IMR-90 (cell line): ENCODE results near the gene BRME1. TPM values are rescaled to one million over a fixed set of nuclear protein-coding genes. Genes with fewer than 3 reads are reported as not detected.

Experiments used
- ATAC-seq: fragments of 200-7000 bp; cut with Tn5 transposase; 2 replicates; pipeline ENCODE4 v1.9.1; 2020; ENCODE audit warnings: low read depth, mild to moderate bottlenecking, moderate library complexity
- BruUV-seq: library from RNA; stranded (reverse); fragments of 400-500 nt; replicated peaks from 2 replicates; lab custom pipeline; 2021; lab: Mats Ljungman, UMichigan
- CTCF ChIA-PET: fragments of 300-600 bp; formaldehyde crosslinking; extraction: SDS; loops from one replicate; lab custom pipeline; 2021; ENCODE audit warnings: antibody characterized with exemption; lab: Yijun Ruan, JAX
- POLR2A ChIA-PET: fragments of 300-600 bp; sonication (Branson Sonifier 250); formaldehyde crosslinking; loops from one replicate; lab custom pipeline; 2022; ENCODE audit warnings: antibody characterized with exemption; ENCODE audit not compliant: unreplicated experiment; lab: Charles Lee
- DNase-seq: peaks from one replicate; pipeline ENCODE4 v3.0.0; 2013
- H2AFZ ChIP-seq: replicated peaks from 2 replicates; pipeline ENCODE3; 2013; ENCODE audit warnings: low read length, mild to moderate bottlenecking; ENCODE audit not compliant: poor library complexity
- H2AK5ac ChIP-seq: 2 replicates; pipeline ENCODE4 v1.6.1; 2013; ENCODE audit warnings: low read depth, low read length, inconsistent platforms
- H2AK9ac ChIP-seq: replicated peaks from 2 replicates; pipeline ENCODE3; 2013; ENCODE audit warnings: mild to moderate bottlenecking, low read depth, low read length, moderate library complexity; ENCODE audit not compliant: poor library complexity
- H2BK120ac ChIP-seq: 2 replicates; pipeline ENCODE4 v1.6.1; 2013; ENCODE audit warnings: low read depth, low read length, inconsistent platforms
- H2BK15ac ChIP-seq: 3 replicates; pipeline ENCODE4 v1.6.1; 2013; ENCODE audit warnings: low read depth, low read length, inconsistent platforms
- H2BK20ac ChIP-seq: 2 replicates; pipeline ENCODE4 v1.6.1; 2013; ENCODE audit warnings: low read depth, mild to moderate bottlenecking, inconsistent platforms, low read length, moderate library complexity
- H2BK5ac ChIP-seq: 2 replicates; pipeline ENCODE4 v1.6.1; 2013; ENCODE audit warnings: mild to moderate bottlenecking, low read depth, low read length, inconsistent platforms; ENCODE audit not compliant: poor library complexity, severe bottlenecking
- H3K14ac ChIP-seq: replicated peaks from 2 replicates; pipeline ENCODE4 v1.6.1; 2013; ENCODE audit warnings: low read depth, low read length, inconsistent platforms
- H3K18ac ChIP-seq: 2 replicates; pipeline ENCODE4 v1.6.1; 2013; ENCODE audit warnings: low read depth, low read length, control low read depth
- H3K23ac ChIP-seq: 2 replicates; pipeline ENCODE4 v1.6.1; 2013; ENCODE audit warnings: low read depth, low read length, inconsistent platforms
- H3K27ac ChIP-seq: 2 replicates; pipeline ENCODE4 v1.5.1; 2013; ENCODE audit warnings: mild to moderate bottlenecking, control low read depth, low read length; ENCODE audit not compliant: insufficient read depth
- H3K27me3 ChIP-seq: 2 replicates; pipeline ENCODE4 v1.6.1; 2013; ENCODE audit warnings: low read length; ENCODE audit not compliant: control insufficient read depth, insufficient read depth
- H3K36me3 ChIP-seq: 2 replicates; pipeline ENCODE4 v1.6.1; 2013; ENCODE audit warnings: low read length, mixed read lengths; ENCODE audit not compliant: control insufficient read depth, insufficient read depth
- H3K4ac ChIP-seq: 2 replicates; pipeline ENCODE4 v1.6.1; 2013; ENCODE audit warnings: low read depth, low read length, inconsistent platforms
- H3K4me1 ChIP-seq: 2 replicates; pipeline ENCODE4 v1.6.1; 2013; ENCODE audit warnings: low read length, mixed read lengths; ENCODE audit not compliant: control insufficient read depth, insufficient read depth
- H3K4me2 ChIP-seq: 2 replicates; pipeline ENCODE4 v1.6.1; 2013; ENCODE audit warnings: low read depth, mild to moderate bottlenecking, control low read depth, low read length, moderate library complexity
- H3K4me3 ChIP-seq: 2 replicates; pipeline ENCODE4 v1.5.1; 2013; ENCODE audit warnings: low read depth, mild to moderate bottlenecking, control low read depth, low read length, moderate library complexity; ENCODE audit not compliant: insufficient read depth
- H3K56ac ChIP-seq: 2 replicates; pipeline ENCODE4 v1.6.1; 2013; ENCODE audit warnings: low read length, inconsistent platforms; ENCODE audit not compliant: insufficient read depth; ENCODE audit errors: extremely low read depth
- H3K79me1 ChIP-seq, 2 experiments: 2 replicates each; pipeline ENCODE4 v1.6.1; 2013; ENCODE audit warnings: low read length in 2 of 2, inconsistent platforms in 1 of 2, low read depth in 1 of 2
- H3K9ac ChIP-seq: 2 replicates; pipeline ENCODE4 v1.6.1; 2013; ENCODE audit warnings: low read depth, low read length, control low read depth
- H3K9me1 ChIP-seq: 2 replicates; pipeline ENCODE4 v1.6.1; 2013; ENCODE audit warnings: low read length, inconsistent platforms; ENCODE audit not compliant: insufficient read depth
- H3K9me3 ChIP-seq: 2 replicates; pipeline ENCODE4 v1.6.1; 2013; ENCODE audit warnings: low read length; ENCODE audit not compliant: control insufficient read depth, insufficient read depth
- H4K20me1 ChIP-seq: 2 replicates; pipeline ENCODE4 v1.6.1; 2013; ENCODE audit warnings: low read length, inconsistent platforms; ENCODE audit not compliant: insufficient read depth
- H4K5ac ChIP-seq: 2 replicates; pipeline ENCODE4 v1.6.1; 2013; ENCODE audit warnings: mild to moderate bottlenecking, low read depth, low read length, control low read depth
- H4K8ac ChIP-seq, 2 experiments: 2 replicates each; pipeline ENCODE4 v1.6.1; 2013; ENCODE audit warnings: low read depth in 2 of 2, low read length in 2 of 2, control low read depth in 1 of 2, inconsistent platforms in 1 of 2
- H4K91ac ChIP-seq: 2 replicates; pipeline ENCODE4 v1.6.1; 2013; ENCODE audit warnings: low read depth, low read length, inconsistent platforms; ENCODE audit not compliant: insufficient read depth
- BHLHE40 ChIP-seq: fragments of 150-350 bp; IDR thresholded peaks from 2 replicates; pipeline ENCODE4 v1.6.1; 2016; ENCODE audit warnings: mild to moderate bottlenecking, low read depth, low read length
- CEBPB ChIP-seq: IDR thresholded peaks from 2 replicates; pipeline ENCODE4 v1.6.1; 2012; ENCODE audit warnings: low read depth, low read length, improper control_type of control experiment
- CHD1 ChIP-seq: IDR thresholded peaks from 2 replicates; pipeline ENCODE4 v1.6.1; 2012; ENCODE audit warnings: low read depth, low read length, improper control_type of control experiment
- FOS ChIP-seq: fragments of 150-350 bp; IDR thresholded peaks from 2 replicates; pipeline ENCODE4 v1.6.1; 2016; ENCODE audit warnings: low read depth, low read length
- MAFK ChIP-seq: IDR thresholded peaks from 2 replicates; pipeline ENCODE4 v1.6.1; 2012; ENCODE audit warnings: low read depth, low read length, improper control_type of control experiment
- MAZ ChIP-seq: IDR thresholded peaks from 2 replicates; pipeline ENCODE4 v1.6.1; 2012; ENCODE audit warnings: low read depth, mild to moderate bottlenecking, low read length, improper control_type of control experiment, moderate library complexity, borderline replicate concordance
- MXI1 ChIP-seq: IDR thresholded peaks from 2 replicates; pipeline ENCODE4 v1.6.1; 2012; ENCODE audit warnings: low read depth, mild to moderate bottlenecking, low read length, moderate library complexity, borderline replicate concordance
- NFE2L2 ChIP-seq: fragments of 150-350 bp; IDR thresholded peaks from 2 replicates; pipeline ENCODE4 v1.6.1; 2016; ENCODE audit warnings: low read depth, mild to moderate bottlenecking, low read length
- POLR2A ChIP-seq: IDR thresholded peaks from 2 replicates; pipeline ENCODE4 v1.6.1; 2012; ENCODE audit warnings: mild to moderate bottlenecking, low read depth, low read length
- RAD21 ChIP-seq: IDR thresholded peaks from 2 replicates; pipeline ENCODE4 v1.6.1; 2012; ENCODE audit warnings: low read length, improper control_type of control experiment
- RCOR1 ChIP-seq: IDR thresholded peaks from 2 replicates; pipeline ENCODE4 v1.6.1; 2012; ENCODE audit warnings: mild to moderate bottlenecking, low read length, improper control_type of control experiment; ENCODE audit not compliant: insufficient replicate concordance
- RFX5 ChIP-seq: IDR thresholded peaks from 2 replicates; pipeline ENCODE4 v1.8.0; 2012; ENCODE audit warnings: low read depth, mild to moderate bottlenecking, low read length, moderate library complexity
- SMC3 ChIP-seq: fragments of 150-350 bp; IDR thresholded peaks from 2 replicates; pipeline ENCODE4 v1.6.1; 2016; ENCODE audit warnings: low read depth, mild to moderate bottlenecking, antibody characterized with exemption, low read length, moderate library complexity
- WGBS, 2 experiments: methylation state at CpG; one replicate each; pipeline versions ENCODE4 v1.1.5 to v1.1.7; 2013; ENCODE audit warnings: missing lambda C conversion rate in 2 of 2; ENCODE audit not compliant: insufficient read length in 1 of 2; ENCODE audit errors: extremely low coverage in 2 of 2; 5-methylcytosine and 5-hydroxymethylcytosine counted together
- dilution Hi-C: fragments of 300-500 bp; cut with HindIII; formaldehyde crosslinking; loops from one replicate; pipeline ENCODE4 v1.14.3; 2018; ENCODE audit warnings: low sequenced_read_pairs; ENCODE audit not compliant: unreplicated experiment
- in situ Hi-C: fragments of 300-500 bp; cut with MboI; formaldehyde crosslinking; loops from 3 replicates; pipeline ENCODE4 v1.14.3; 2019; ENCODE audit warnings: low sequenced_read_pairs, inconsistent platforms, mixed read lengths
- intact Hi-C: fragments of 100-400 bp; cut with micrococcal nuclease; formaldehyde crosslinking; loops from 2 replicates; pipeline ENCODE4 v1.10.0; 2022
- polyA plus RNA-seq, 3 experiments: library from polyadenylated mRNA; depleted of rRNA; stranded (reverse); fragments of >200 nt; gene quantifications; 2 replicates each; pipeline ENCODE4 v1.2.3, GENCODE V29; 2012; ENCODE audit warnings: low replicate concordance in 1 of 3
- total RNA-seq: library from RNA; depleted of rRNA; stranded (reverse); fragments of >200 nt; gene quantifications from 2 replicates; pipeline ENCODE4 v1.2.3, GENCODE V29; 2012
- TF ChIP-seq, protein P1 (sequence below): fragments of 150-350 bp; IDR thresholded peaks from 2 replicates; pipeline ENCODE4 v1.6.1; 2016; ENCODE audit warnings: low read depth, mild to moderate bottlenecking, low read length, moderate library complexity, borderline replicate concordance
- TF ChIP-seq, protein P2 (sequence below): conservative IDR thresholded peaks from 2 replicates; pipeline ENCODE4 v1.5.1; 2012; ENCODE audit warnings: mild to moderate bottlenecking, low read depth, low read length, improper control_type of control experiment

The BRME1 gene
- total and polyA plus RNA-seq, 2 of the 4 experiments (the other 2 are of a cell fraction) = 0.18 to 0.38 TPM

DNA sequence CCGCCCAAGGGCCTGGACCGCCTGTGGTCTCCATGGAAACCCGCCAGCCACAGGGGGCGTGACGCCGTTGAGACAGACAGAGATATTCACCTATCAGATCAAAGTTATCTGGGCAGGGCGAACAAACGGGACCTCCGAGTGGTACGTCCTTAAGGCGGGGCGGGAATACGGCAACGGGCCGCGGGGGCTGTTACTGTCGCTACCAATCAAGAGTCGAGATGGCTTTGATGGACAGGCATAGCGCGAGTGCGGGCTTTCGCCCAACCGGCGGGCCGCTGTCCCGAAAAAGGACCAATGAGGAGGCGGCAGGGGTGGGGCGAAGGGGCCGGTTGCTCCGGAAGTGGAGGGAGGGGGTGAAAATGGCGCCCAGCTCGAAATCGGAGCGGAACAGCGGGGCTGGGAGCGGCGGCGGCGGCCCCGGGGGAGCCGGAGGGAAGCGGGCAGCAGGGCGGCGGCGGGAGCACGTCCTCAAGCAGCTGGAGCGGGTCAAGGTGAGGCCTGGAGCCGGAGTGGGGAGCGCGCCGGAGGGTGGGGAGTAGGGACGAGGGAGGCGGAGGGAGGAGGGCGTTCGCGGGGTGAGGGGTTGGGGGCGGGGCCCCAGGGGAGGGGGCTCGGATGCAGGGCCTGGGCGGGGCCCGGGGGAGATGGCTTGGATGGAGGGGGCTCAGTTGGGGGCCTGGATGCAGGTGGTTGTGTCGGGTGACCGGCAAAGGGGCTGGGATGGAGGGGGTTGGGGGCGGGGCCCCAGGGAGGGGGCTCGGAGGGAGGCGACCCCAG is 46.4 kb upstream of the BRME1 start, which contains the start of gene DCAF15:
DCAF15 (plus strand) TSS at position 356 of the 777 bp plus-strand sequence; CDS start at position 360, 4 bp downstream.
- peak within 1 kb of the TSS; percentile 32; the same call in 1 of the 2 replicates for H4K91ac ChIP-seq
- peak within 1 kb of the TSS; percentile 60 for H3K4me3 ChIP-seq
- H2BK20ac ChIP-seq = no peak within 1 kb of the TSS
- CTCF ChIA-PET = interaction anchor here (1.1 to 2.4 kb wide), 3 partner anchors 9 to 14 kb away, joined by 3 to 8 read pairs (median 6); partner anchors contain the start of gene PODNL1
- no TSS peak for BruUV-seq
- peak within 1 kb of the TSS; percentile 82 for H3K27ac ChIP-seq
- H4K5ac ChIP-seq = no peak within 1 kb of the TSS
- POLR2A ChIA-PET = no interaction called here
- H2BK15ac ChIP-seq = no peak within 1 kb of the TSS
- peak within 1 kb of the TSS; percentile 2 to 74; a peak in 2 of 4 replicates for H4K8ac ChIP-seq
- peak within 1 kb of the TSS; percentile 74 for H2AK5ac ChIP-seq
- peak within 1 kb of the TSS; percentile 53; the same call in 1 of the 2 replicates for H3K23ac ChIP-seq
- H2AK9ac ChIP-seq = peak within 1 kb of the TSS; percentile 95
- intact Hi-C loops (loop anchor here (2.0 kb wide), 1 partner anchor 72 kb away; no protein-coding TSS in a partner anchor), in situ Hi-C loops (no loop called here), dilution Hi-C loops (no loop called here)
- peaks cover 3% of the 10 kb centered on the region; the same call in 1 of the 2 replicates for H3K4me1 ChIP-seq
- 0 out of 2 replicates have a peak, but pooled peaks cover 4% of the 10 kb centered on the region for H3K9me1 ChIP-seq
- 2% methylated on average over 11 of the region's 65 CpGs; no CpG with 5 or more reads in 1 of the 2 experiments for whole genome bisulfite sequencing, 2 experiments
- peaks cover 13 to 31% of the 10 kb centered on the region in 2 experiments for H3K79me1 ChIP-seq
- peaks cover 20% of the 10 kb centered on the region for H3K36me3 ChIP-seq
- H2BK5ac ChIP-seq = peak within 1 kb of the TSS; percentile 83
- peak within 1 kb of the TSS; percentile 65 for H3K4ac ChIP-seq
- H3K9ac ChIP-seq = peak within 1 kb of the TSS; percentile 70
- peak within 1 kb of the TSS; percentile 93 for H3K4me2 ChIP-seq
- DNase-seq = peak; percentile 99
- peak within 1 kb of the TSS; percentile 49; the same call in 1 of the 2 replicates for H2BK120ac ChIP-seq
- H3K56ac ChIP-seq = no peak within 1 kb of the TSS; the same call in 1 of the 2 replicates
- H3K9me3 ChIP-seq = no peaks in the 10 kb centered on the region
- H4K20me1 ChIP-seq = peaks cover 12% of the 10 kb centered on the region
- H3K27me3 ChIP-seq = no peaks in the 10 kb centered on the region
- peak; percentile 99 for ATAC-seq
- H3K14ac ChIP-seq = peak within 1 kb of the TSS; percentile 83; the same call in 1 of the 2 replicates
- H3K18ac ChIP-seq = no peak within 1 kb of the TSS; the same call in 1 of the 2 replicates
- peak within 1 kb of the TSS; percentile 99 for H2AFZ ChIP-seq
- TF ChIP-seq, protein P1, sequence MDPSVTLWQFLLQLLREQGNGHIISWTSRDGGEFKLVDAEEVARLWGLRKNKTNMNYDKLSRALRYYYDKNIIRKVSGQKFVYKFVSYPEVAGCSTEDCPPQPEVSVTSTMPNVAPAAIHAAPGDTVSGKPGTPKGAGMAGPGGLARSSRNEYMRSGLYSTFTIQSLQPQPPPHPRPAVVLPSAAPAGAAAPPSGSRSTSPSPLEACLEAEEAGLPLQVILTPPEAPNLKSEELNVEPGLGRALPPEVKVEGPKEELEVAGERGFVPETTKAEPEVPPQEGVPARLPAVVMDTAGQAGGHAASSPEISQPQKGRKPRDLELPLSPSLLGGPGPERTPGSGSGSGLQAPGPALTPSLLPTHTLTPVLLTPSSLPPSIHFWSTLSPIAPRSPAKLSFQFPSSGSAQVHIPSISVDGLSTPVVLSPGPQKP = no peak
- TF ChIP-seq POLR2A = peak; percentile 47; the same call in 1 of the 2 replicates
- no peak for TF ChIP-seq RAD21
- TF ChIP-seq RCOR1 = no peak
- no peak for TF ChIP-seq CEBPB
- no peak for TF ChIP-seq NFE2L2
- 0 out of 2 replicates have a peak, but pooled peaks have one; percentile 12 for TF ChIP-seq RFX5
- no peak for TF ChIP-seq SMC3
- TF ChIP-seq, protein P2, sequence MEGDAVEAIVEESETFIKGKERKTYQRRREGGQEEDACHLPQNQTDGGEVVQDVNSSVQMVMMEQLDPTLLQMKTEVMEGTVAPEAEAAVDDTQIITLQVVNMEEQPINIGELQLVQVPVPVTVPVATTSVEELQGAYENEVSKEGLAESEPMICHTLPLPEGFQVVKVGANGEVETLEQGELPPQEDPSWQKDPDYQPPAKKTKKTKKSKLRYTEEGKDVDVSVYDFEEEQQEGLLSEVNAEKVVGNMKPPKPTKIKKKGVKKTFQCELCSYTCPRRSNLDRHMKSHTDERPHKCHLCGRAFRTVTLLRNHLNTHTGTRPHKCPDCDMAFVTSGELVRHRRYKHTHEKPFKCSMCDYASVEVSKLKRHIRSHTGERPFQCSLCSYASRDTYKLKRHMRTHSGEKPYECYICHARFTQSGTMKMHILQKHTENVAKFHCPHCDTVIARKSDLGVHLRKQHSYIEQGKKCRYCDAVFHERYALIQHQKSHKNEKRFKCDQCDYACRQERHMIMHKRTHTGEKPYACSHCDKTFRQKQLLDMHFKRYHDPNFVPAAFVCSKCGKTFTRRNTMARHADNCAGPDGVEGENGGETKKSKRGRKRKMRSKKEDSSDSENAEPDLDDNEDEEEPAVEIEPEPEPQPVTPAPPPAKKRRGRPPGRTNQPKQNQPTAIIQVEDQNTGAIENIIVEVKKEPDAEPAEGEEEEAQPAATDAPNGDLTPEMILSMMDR = no peak
- TF ChIP-seq FOS = peak; percentile 50; the same call in 1 of the 2 replicates
- TF ChIP-seq MXI1 = no peak
- TF ChIP-seq CHD1 = no peak
- TF ChIP-seq MAZ = peak; percentile 95
- no peak for TF ChIP-seq MAFK
- TF ChIP-seq BHLHE40 = no peak
